PC-3 (cell line): Measurements from ENCODE around the gene DHX30.

Source experiments
- EZH2 ChIP-seq: fragments of 300-600 bp; sonication (generic); IDR thresholded peaks from one replicate; pipeline ENCODE4 v1.6.1; 2017; ENCODE audit warnings: antibody characterized with exemption, mild to moderate bottlenecking, low read length; ENCODE audit not compliant: unreplicated experiment
- TF ChIP-seq, protein P1 (sequence below): fragments of 300-600 bp; sonication (generic); conservative IDR thresholded peaks from 2 replicates; pipeline ENCODE4 v1.5.1; 2017; ENCODE audit warnings: antibody characterized with exemption, low read depth, mild to moderate bottlenecking, low read length

DNA sequence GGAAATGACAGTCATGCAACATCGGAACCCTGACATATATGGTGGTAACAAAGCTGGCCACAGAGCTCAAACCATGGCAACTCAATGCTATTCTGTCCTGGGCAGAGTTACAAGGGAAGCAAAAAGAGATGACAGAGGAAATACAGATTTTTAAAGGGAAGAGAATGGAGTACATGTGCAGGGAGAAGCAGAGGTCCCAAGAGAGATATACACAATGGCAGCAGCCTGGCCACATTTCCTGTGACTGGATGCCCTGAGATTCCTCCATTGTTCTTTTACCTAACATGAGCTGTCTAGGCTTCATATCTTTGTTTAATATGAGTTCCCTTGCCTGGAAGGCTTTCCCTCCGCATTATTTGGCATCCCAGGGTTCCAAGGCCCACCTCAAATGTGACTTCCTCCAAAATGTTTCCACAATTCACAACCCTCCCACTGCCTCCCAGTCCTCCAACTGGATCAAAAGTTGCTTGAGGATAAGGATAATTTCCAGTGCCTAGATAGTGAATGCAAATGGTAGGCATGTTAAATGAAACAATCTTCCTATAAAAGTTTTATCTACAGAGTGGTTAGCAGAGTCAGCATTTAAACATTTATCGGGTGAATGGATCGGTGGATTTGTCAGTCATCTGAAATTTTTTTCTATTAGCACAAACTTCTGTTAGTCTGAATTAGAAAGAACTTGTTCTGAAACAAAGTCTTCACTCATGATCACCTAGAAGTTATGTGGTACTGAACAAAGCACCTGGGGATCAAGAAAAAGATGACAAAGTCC, 86.2 kb downstream of the DHX30 start:
- TF ChIP-seq, protein P1, sequence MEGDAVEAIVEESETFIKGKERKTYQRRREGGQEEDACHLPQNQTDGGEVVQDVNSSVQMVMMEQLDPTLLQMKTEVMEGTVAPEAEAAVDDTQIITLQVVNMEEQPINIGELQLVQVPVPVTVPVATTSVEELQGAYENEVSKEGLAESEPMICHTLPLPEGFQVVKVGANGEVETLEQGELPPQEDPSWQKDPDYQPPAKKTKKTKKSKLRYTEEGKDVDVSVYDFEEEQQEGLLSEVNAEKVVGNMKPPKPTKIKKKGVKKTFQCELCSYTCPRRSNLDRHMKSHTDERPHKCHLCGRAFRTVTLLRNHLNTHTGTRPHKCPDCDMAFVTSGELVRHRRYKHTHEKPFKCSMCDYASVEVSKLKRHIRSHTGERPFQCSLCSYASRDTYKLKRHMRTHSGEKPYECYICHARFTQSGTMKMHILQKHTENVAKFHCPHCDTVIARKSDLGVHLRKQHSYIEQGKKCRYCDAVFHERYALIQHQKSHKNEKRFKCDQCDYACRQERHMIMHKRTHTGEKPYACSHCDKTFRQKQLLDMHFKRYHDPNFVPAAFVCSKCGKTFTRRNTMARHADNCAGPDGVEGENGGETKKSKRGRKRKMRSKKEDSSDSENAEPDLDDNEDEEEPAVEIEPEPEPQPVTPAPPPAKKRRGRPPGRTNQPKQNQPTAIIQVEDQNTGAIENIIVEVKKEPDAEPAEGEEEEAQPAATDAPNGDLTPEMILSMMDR: no peak
- TF ChIP-seq EZH2: no peak
